T-helper 2 cell treated with Interferon-gamma antibody and Interleukin-4, amounts not matched to agents 5 μg/mL and 100 μg/mL, for 36 hours (primary cell): ENCODE data around the gene SLC8A3.

Experiments
- DNase-seq: peaks from one replicate; pipeline ENCODE4 v3.0.0; 2021; ENCODE audit warnings: low spot score
- H3K27ac Mint-ChIP-seq: one replicate; pipeline ENCODE4 v1.8.0; 2021; ENCODE audit warnings: mild to moderate bottlenecking, mixed read lengths
- H3K27me3 Mint-ChIP-seq: one replicate; pipeline ENCODE4 v1.8.0; 2021; ENCODE audit warnings: low read depth, mixed read lengths
- H3K36me3 Mint-ChIP-seq: one replicate; pipeline ENCODE4 v1.8.0; 2021; ENCODE audit warnings: low read depth, mixed read lengths
- H3K4me1 Mint-ChIP-seq: one replicate; pipeline ENCODE4 v1.8.0; 2021; ENCODE audit warnings: low read depth, mixed read lengths
- H3K4me3 Mint-ChIP-seq: one replicate; pipeline ENCODE4 v1.8.0; 2022; ENCODE audit warnings: mild to moderate bottlenecking, moderate library complexity, mixed read lengths
- H3K9me3 Mint-ChIP-seq: one replicate; pipeline ENCODE4 v1.8.0; 2021; ENCODE audit warnings: mixed read lengths

Gene SLC8A3

GRCh38 chr14:70011098-70011497, 177.7 kb downstream of the SLC8A3 start:
- Mint-ChIP-seq H3K9me3 (no peaks in the 10 kb centered on the region), H3K27me3 (no peaks in the 10 kb centered on the region), H3K4me1 (no peaks in the 10 kb centered on the region), H3K4me3 (no peak overlapping the region), H3K36me3 (no peaks in the 10 kb centered on the region), H3K27ac (no peak overlapping the region)
- DNase-seq: no peak

GRCh38 chr14:70009961-70010360, 178.8 kb downstream of the SLC8A3 start:
- Mint-ChIP-seq H3K27ac (no peak overlapping the region), H3K4me3 (no peak overlapping the region), H3K9me3 (no peaks in the 10 kb centered on the region), H3K27me3 (no peaks in the 10 kb centered on the region), H3K4me1 (no peaks in the 10 kb centered on the region), H3K36me3 (no peaks in the 10 kb centered on the region)
- DNase-seq: no peak

DNA sequence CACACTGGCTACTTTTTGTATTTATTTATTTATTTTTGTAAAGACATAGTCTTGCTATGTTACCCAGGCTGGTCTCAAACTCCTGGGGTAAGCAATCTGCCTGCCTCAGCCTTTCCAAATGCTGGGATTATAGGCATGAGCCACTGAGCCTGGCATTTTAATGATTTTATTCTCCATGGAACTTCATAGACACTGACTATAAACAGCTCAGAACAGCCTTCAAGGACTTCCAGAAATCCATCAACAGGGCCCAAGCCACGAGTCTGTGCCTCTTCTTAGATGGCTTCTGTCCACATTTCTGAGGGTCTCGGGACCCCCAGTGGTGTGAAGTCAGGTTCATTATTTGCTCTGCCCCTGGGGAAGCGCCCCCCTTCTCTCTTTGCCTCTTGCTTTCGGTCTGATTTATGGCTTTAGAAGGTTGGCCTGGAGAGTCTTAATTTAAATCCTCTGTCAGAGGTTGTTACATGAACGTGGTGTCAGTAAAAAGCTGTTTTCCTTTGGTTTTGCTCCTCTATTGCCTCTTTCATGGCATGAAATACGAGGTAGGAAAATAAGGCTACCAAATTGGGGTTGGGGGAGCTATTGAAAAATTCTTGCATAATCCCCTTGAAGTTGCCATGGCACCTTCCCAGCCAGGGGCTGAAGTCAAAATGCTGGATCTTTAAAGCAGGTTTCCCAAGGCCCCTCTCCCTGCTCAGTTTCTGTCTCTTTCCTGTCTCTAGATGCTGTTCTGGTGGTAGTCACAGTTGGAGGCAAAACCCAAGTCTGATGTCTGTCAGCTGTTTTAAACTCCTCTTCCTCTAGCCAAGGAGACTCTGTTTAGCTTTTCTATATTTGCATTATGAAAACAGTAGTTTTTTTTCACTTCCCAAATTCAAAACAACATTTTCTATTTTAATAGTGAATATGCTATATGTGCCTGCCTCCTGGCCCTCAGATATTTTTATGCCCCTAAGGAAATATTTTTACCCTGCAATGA, 180.2 kb downstream of the SLC8A3 start:
- Mint-ChIP-seq H3K27ac (no peak overlapping the region), H3K36me3 (no peaks in the 10 kb centered on the region), H3K27me3 (peaks cover 4% of the 10 kb centered on the region), H3K4me1 (no peaks in the 10 kb centered on the region), H3K9me3 (no peaks in the 10 kb centered on the region), H3K4me3 (no peak overlapping the region)
- DNase-seq: no peak

DNA sequence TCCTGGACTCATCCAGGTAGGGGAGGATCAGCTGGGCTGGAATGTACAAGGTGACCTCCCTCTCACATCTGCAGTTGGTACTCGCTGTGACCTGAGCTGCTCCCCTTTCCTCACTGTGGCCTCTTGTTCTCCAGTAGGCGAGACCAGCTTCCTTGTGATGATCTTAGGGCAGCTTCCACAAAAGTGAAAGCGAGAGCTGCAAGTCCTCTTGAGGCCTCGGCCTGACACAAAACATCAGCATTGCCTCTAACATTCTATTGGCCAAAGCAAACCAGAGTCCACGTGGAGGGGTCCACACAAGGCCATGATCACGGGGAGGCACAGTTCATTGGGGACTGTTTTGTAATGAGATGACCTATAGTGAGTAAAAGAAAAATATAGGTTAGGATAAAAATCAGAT, 182.1 kb downstream of the SLC8A3 start:
- Mint-ChIP-seq H3K4me1 (no peaks in the 10 kb centered on the region), H3K4me3 (no peak overlapping the region), H3K27me3 (peaks cover 4% of the 10 kb centered on the region), H3K9me3 (no peaks in the 10 kb centered on the region), H3K36me3 (no peaks in the 10 kb centered on the region), H3K27ac (no peak overlapping the region)
- no peak for DNase-seq

DNA sequence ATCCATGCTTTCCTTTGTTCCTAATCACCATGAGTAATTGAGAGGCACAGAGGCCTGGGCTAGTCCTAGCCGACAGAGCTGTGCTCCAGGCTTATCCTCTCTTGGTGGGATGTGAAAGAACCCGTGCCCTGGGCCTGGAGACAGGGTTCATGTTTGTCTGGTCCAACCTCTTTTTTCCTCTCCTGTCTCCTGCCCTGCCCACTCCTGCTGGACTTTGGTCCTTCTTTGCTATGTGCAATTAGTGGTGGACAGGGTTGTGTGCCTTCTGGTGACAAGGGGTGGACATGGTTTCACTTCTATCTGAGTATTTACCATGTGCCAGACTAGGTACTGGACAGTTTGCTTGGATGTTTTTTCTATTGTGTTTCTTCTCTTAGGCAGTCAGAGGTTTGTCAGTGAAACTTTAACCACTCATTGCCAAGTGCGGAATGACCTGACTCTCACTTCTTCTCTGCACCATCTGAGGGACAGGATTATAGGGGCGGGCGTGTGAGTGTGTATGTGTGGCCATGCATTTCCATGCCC, 183.4 kb downstream of the SLC8A3 start:
- H3K27me3 Mint-ChIP-seq: peaks cover 6% of the 10 kb centered on the region
- H3K36me3 Mint-ChIP-seq: no peaks in the 10 kb centered on the region
- H3K9me3 Mint-ChIP-seq: no peaks in the 10 kb centered on the region
- H3K27ac Mint-ChIP-seq: no peak overlapping the region
- DNase-seq: no peak
- H3K4me3 Mint-ChIP-seq: no peak overlapping the region
- H3K4me1 Mint-ChIP-seq: no peaks in the 10 kb centered on the region

DNA sequence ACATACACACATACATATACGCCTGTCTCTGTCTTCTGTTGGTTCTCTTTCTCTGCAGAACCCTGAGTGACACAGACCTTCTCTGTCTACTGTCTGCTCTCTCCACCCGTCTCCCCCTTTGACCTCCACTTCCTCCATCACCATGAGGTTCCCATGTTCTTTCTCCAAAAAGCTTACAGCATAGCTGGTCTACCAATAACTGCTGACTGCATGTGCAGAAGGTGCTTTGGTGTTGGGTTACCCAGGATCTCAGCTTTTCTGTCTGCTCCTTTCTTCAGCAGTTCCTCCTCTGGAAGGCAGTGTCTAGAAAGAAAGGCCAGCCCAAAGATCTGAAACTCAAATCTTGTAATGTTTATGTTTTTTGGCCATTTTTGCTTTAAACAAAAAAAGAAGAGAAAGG, 184.0 kb downstream of the SLC8A3 start:
- H3K27ac Mint-ChIP-seq: no peak overlapping the region

GRCh38 chr14:70002589-70003346, 186.0 kb downstream of the SLC8A3 start:
- Mint-ChIP-seq H3K4me3 (no peak overlapping the region), H3K27ac (no peak overlapping the region), H3K9me3 (no peaks in the 10 kb centered on the region), H3K27me3 (peaks cover 6% of the 10 kb centered on the region), H3K36me3 (no peaks in the 10 kb centered on the region), H3K4me1 (no peaks in the 10 kb centered on the region)
- DNase-seq: no peak

More for the DNA sequence above, 184.0 kb downstream of the SLC8A3 start:
- no peak overlapping the region for H3K4me3 Mint-ChIP-seq
- H3K9me3 Mint-ChIP-seq: no peaks in the 10 kb centered on the region
- DNase-seq: no peak
- H3K36me3 Mint-ChIP-seq: no peaks in the 10 kb centered on the region
- H3K27me3 Mint-ChIP-seq: peaks cover 6% of the 10 kb centered on the region
- H3K4me1 Mint-ChIP-seq: no peaks in the 10 kb centered on the region

GRCh38 chr14:70000601-70001000, 188.2 kb downstream of the SLC8A3 start:
- H3K9me3 Mint-ChIP-seq: no peaks in the 10 kb centered on the region
- no peak overlapping the region for H3K27ac Mint-ChIP-seq
- no peak overlapping the region for H3K4me3 Mint-ChIP-seq
- H3K36me3 Mint-ChIP-seq: no peaks in the 10 kb centered on the region
- DNase-seq: no peak
- no peaks in the 10 kb centered on the region for H3K4me1 Mint-ChIP-seq
- peaks cover 6% of the 10 kb centered on the region for H3K27me3 Mint-ChIP-seq

- H3K27ac Mint-ChIP-seq: no peak overlapping the region
- no peak for DNase-seq
- H3K9me3 Mint-ChIP-seq: no peaks in the 10 kb centered on the region
- no peak overlapping the region for H3K4me3 Mint-ChIP-seq
- no peaks in the 10 kb centered on the region for H3K4me1 Mint-ChIP-seq
- no peaks in the 10 kb centered on the region for H3K36me3 Mint-ChIP-seq
- H3K27me3 Mint-ChIP-seq: peaks cover 2% of the 10 kb centered on the region
Observed at GRCh38 chr14:69999261-69999674, 189.5 kb downstream of the SLC8A3 start.

DNA sequence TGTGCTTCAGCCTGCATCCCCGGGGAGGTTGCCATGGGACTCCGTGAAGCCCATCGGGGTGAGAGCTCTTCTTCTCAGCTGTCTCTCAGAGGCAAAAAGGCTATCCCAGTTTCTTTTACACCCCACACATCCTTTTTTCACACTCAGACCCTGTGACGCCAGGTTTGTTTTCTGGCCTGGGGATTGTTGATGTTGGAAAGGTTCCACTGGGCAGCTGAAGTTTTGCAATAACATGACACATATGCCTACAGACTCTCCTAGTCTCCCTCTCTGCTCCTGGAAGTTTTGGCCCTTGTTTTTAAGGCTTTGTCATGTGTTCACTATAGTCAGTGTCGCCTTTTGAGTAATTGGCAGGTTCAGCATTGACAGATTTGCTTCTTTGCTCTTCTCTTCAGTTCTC, 190.9 kb downstream of the SLC8A3 start:
- Mint-ChIP-seq H3K27me3 (peaks cover 7% of the 10 kb centered on the region), H3K4me3 (no peak overlapping the region), H3K27ac (no peak overlapping the region), H3K36me3 (no peaks in the 10 kb centered on the region), H3K9me3 (no peaks in the 10 kb centered on the region), H3K4me1 (no peaks in the 10 kb centered on the region)
- no peak for DNase-seq

GRCh38 chr14:69996216-69996615, 192.5 kb downstream of the SLC8A3 start:
- no peaks in the 10 kb centered on the region for H3K4me1 Mint-ChIP-seq
- no peak for DNase-seq
- H3K4me3 Mint-ChIP-seq: no peak overlapping the region
- no peaks in the 10 kb centered on the region for H3K36me3 Mint-ChIP-seq
- H3K27ac Mint-ChIP-seq: no peak overlapping the region
- H3K9me3 Mint-ChIP-seq: no peaks in the 10 kb centered on the region
- H3K27me3 Mint-ChIP-seq: peaks cover 12% of the 10 kb centered on the region
